ENCODE results near the gene SRSF12.
A peak's percentile ranks its signal among the peaks of the same experiment; 100 is the strongest.

SRSF12 gene

DNA sequence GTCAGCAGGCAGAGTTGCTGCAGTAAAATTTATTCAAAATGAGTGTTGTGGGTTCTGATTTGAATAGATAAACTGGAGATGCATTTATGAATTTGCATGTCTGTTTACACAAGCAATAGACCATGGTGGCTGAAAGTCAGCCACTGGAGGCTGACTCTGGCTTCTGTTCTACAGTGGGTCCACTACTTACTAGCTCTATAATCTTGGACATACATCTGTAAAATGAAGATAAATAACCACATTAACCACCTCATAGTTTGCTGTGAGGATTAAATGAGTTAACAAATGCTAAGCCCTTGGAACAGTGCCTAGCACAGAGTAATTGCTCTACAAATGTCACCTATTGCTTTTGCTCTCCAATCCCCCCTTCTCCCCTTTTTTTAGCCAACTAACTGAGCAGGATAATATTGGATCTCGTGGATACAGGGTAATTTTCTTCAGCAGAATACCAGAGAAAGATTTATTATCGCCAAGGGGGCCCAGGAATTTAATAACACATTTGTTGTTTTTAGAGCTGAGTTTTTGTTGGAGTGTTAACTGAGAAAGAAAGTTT lies 26.6 kb upstream of the SRSF12 start:
- Histone ChIP-seq H3K9me2 (replicated peaks; ENCODE audit: insufficient read depth, low read length) (no peaks in the 10 kb centered on the region), H3F3A (ENCODE audit: insufficient read depth, low read length) (peaks cover 19% of the 10 kb centered on the region; the same call in 1 of the 2 replicates), H3K4me2 (ENCODE audit: low read depth, low read length) (peak overlapping the region; percentile 93), H3K36me3 (replicated peaks; ENCODE audit: insufficient read depth, low read length) (no peaks in the 10 kb centered on the region), H3K9ac (ENCODE audit: low read length) (peak overlapping the region; percentile 98; the same call in 1 of the 2 replicates), H3K9me3 (replicated peaks; ENCODE audit: insufficient read depth, low read length) (no peaks in the 10 kb centered on the region), H3K4me1 (ENCODE audit: low read length) (peaks cover 18% of the 10 kb centered on the region), H2AFZ (ENCODE audit: low read length) (peak overlapping the region; percentile 4; the same call in 1 of the 2 replicates), H3K27ac (ENCODE audit: low read length) (no peak overlapping the region; the same call in 1 of the 2 replicates), H3K79me2 (ENCODE audit: low read length) (peaks cover 42% of the 10 kb centered on the region), H3K27me3 (replicated peaks; ENCODE audit: insufficient read depth, low read length) (no peaks in the 10 kb centered on the region), H4K20me1 (ENCODE audit: insufficient read depth, low read length) (no peaks in the 10 kb centered on the region), H3K4me3 (ENCODE audit: low read length) (peak overlapping the region; percentile 81)
- TF ChIP-seq, protein P1, sequence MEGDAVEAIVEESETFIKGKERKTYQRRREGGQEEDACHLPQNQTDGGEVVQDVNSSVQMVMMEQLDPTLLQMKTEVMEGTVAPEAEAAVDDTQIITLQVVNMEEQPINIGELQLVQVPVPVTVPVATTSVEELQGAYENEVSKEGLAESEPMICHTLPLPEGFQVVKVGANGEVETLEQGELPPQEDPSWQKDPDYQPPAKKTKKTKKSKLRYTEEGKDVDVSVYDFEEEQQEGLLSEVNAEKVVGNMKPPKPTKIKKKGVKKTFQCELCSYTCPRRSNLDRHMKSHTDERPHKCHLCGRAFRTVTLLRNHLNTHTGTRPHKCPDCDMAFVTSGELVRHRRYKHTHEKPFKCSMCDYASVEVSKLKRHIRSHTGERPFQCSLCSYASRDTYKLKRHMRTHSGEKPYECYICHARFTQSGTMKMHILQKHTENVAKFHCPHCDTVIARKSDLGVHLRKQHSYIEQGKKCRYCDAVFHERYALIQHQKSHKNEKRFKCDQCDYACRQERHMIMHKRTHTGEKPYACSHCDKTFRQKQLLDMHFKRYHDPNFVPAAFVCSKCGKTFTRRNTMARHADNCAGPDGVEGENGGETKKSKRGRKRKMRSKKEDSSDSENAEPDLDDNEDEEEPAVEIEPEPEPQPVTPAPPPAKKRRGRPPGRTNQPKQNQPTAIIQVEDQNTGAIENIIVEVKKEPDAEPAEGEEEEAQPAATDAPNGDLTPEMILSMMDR (IDR thresholded peaks at IDR 0.05; ENCODE audit: low read length), result no peak
- TF ChIP-seq EZH2 (optimal IDR thresholded peaks at IDR 0.05; ENCODE audit: low read depth, low read length) (no peak), EZH2phosphoT487 (IDR thresholded peaks at IDR 0.05; ENCODE audit: low read length) (no peak)
- DNase-seq, result no peak

DNA sequence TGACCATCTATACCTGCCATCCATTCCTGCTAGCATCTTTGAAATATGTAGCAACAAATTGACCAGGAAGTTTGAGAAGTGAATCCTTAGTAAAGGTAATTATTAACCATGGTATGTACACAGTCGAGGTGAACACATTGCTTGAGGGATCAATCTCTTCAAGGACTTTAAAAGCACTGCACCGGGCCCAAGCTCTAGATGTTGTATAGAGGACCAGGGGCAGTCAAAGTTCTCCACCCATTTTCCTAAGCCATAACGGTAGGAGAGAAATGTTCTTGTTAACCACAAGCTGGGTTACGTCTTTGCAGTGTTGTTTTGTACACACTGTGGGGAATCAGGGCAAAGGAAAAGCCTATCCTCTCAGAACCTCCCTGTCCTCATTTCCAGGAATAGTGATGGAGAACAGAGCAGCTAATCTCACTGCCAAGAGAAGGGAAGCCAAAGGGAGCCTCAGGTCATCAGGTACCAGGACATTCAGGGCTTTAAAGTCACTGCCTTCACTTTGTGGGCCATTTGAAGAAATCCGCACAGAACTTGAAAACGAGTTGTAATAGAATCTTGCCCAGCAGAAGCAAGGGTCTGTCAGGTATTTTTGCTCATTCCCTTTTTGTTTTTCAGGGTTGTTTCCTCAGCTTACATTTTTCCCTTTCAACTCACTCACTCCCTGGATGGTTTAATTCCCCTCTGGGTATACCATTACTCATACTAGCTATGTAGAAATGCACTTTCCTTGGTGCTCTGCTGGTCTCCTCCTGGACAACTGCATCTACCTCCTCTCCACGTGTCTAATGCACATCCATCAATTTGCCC lies 22.7 kb upstream of the SRSF12 start:
- Histone ChIP-seq H3K36me3 (replicated peaks; ENCODE audit: insufficient read depth, low read length) (no peaks in the 10 kb centered on the region), H3K79me2 (ENCODE audit: low read length) (0 out of 2 replicates have a peak, but pooled peaks cover 6% of the 10 kb centered on the region), H3K4me2 (ENCODE audit: low read depth, low read length) (no peak overlapping the region), H3K9me2 (replicated peaks; ENCODE audit: insufficient read depth, low read length) (no peaks in the 10 kb centered on the region), H4K20me1 (ENCODE audit: insufficient read depth, low read length) (no peaks in the 10 kb centered on the region), H3F3A (ENCODE audit: insufficient read depth, low read length) (peaks cover 13% of the 10 kb centered on the region; the same call in 1 of the 2 replicates), H3K4me3 (ENCODE audit: low read length) (no peak overlapping the region), H2AFZ (ENCODE audit: low read length) (no peak overlapping the region), H3K27me3 (replicated peaks; ENCODE audit: insufficient read depth, low read length) (no peaks in the 10 kb centered on the region), H3K9me3 (replicated peaks; ENCODE audit: insufficient read depth, low read length) (no peaks in the 10 kb centered on the region), H3K4me1 (ENCODE audit: low read length) (peaks cover 10% of the 10 kb centered on the region), H3K9ac (ENCODE audit: low read length) (no peak overlapping the region), H3K27ac (ENCODE audit: low read length) (no peak overlapping the region)
- DNase-seq, result no peak
- TF ChIP-seq, protein P1 (IDR thresholded peaks at IDR 0.05; ENCODE audit: low read length), result no peak
- TF ChIP-seq EZH2phosphoT487 (IDR thresholded peaks at IDR 0.05; ENCODE audit: low read length) (no peak), EZH2 (optimal IDR thresholded peaks at IDR 0.05; ENCODE audit: low read depth, low read length) (no peak)

DNA sequence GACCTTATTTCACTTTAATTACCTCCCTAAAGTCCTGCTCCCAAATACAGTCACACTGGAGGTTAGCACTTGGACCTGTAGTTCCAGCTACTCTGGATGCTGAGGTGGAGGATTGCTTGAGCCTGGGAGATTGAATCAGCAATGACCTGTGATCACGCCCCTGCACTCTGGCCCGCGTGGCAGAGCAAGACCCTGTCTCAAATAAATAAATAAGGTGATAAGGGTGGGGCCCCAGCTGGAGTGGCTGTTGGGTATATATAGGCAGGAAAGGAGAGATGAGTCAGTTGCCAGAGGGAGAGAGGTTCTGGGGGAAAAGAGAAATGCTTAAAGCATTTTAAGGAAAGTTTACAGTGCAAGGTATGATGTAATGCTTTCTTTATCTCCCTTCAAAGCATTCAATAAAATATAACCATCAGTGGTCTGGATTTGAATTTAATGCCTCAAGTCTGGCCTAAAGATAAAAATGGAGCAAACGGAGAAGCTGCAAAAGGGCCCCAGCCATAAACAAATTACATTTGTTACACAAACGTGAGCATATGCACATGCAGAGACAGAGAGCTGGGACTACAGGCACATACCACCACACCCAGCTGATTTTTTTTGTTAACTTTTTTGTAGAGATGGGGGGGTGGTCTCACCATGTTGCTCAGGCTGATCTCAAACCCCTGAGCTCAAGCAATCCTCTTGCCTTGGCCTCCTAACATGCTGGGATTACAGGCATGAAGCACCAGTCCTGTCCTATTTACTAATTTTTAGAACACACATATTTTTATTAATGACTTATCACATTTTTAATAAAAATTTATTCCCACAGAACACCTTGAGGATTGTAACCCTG lies 21.9 kb upstream of the SRSF12 start:
- DNase-seq, result no peak
- Histone ChIP-seq H3K27me3 (replicated peaks; ENCODE audit: insufficient read depth, low read length) (no peaks in the 10 kb centered on the region), H3K9me3 (replicated peaks; ENCODE audit: insufficient read depth, low read length) (no peaks in the 10 kb centered on the region), H3F3A (ENCODE audit: insufficient read depth, low read length) (0 out of 2 replicates have a peak, but pooled peaks cover 6% of the 10 kb centered on the region), H3K4me3 (ENCODE audit: low read length) (no peak overlapping the region), H2AFZ (ENCODE audit: low read length) (no peak overlapping the region), H3K9ac (ENCODE audit: low read length) (no peak overlapping the region), H3K36me3 (replicated peaks; ENCODE audit: insufficient read depth, low read length) (no peaks in the 10 kb centered on the region), H3K4me2 (ENCODE audit: low read depth, low read length) (no peak overlapping the region), H3K79me2 (ENCODE audit: low read length) (0 out of 2 replicates have a peak, but pooled peaks cover 6% of the 10 kb centered on the region), H3K9me2 (replicated peaks; ENCODE audit: insufficient read depth, low read length) (no peaks in the 10 kb centered on the region), H3K4me1 (ENCODE audit: low read length) (peaks cover 7% of the 10 kb centered on the region), H3K27ac (ENCODE audit: low read length) (no peak overlapping the region), H4K20me1 (ENCODE audit: insufficient read depth, low read length) (no peaks in the 10 kb centered on the region)
- TF ChIP-seq EZH2 (optimal IDR thresholded peaks at IDR 0.05; ENCODE audit: low read depth, low read length), result no peak
- no peak for TF ChIP-seq EZH2phosphoT487 (IDR thresholded peaks at IDR 0.05; ENCODE audit: low read length)
- TF ChIP-seq, protein P1 (IDR thresholded peaks at IDR 0.05; ENCODE audit: low read length), result no peak

Data from MM.1S (cell line).